Nephron (organoid): ENCODE results near the gene DDR1.
"Not testable (repeated sequence)": the region's sequence is repeated elsewhere in the genome, so short reads cannot be mapped to it uniquely, and the experiment has no call there.

Experiments
- H3K27ac Mint-ChIP-seq, 3 experiments: 2 replicates each; pipeline ENCODE4 v1.8.0; 2020; ENCODE audit warnings: mixed read lengths in 3 of 3, mild to moderate bottlenecking in 2 of 3, moderate library complexity in 1 of 3
- H3K27me3 Mint-ChIP-seq: 2 replicates; pipeline ENCODE4 v1.8.0; 2021; ENCODE audit warnings: low read depth, mild to moderate bottlenecking, moderate library complexity, mixed read lengths
- H3K36me3 Mint-ChIP-seq: 2 replicates; pipeline ENCODE4 v1.8.0; 2020; ENCODE audit warnings: low read depth, mixed read lengths
- H3K4me1 Mint-ChIP-seq: 2 replicates; pipeline ENCODE4 v1.8.0; 2020; ENCODE audit warnings: mixed read lengths
- H3K4me3 Mint-ChIP-seq, 3 experiments: 2 replicates each; pipeline ENCODE4 v1.8.0; 2020; ENCODE audit warnings: mild to moderate bottlenecking in 3 of 3, mixed read lengths in 3 of 3, moderate library complexity in 2 of 3
- H3K9me3 Mint-ChIP-seq: 2 replicates; pipeline ENCODE4 v1.8.0; 2020; ENCODE audit warnings: mixed read lengths
- TF ChIP-seq, protein P1 (sequence below), 3 experiments: fragments of 200-600 bp; sonication (generic); IDR thresholded peaks; one replicate each; pipeline ENCODE4 v1.5.0; 2021; ENCODE audit warnings: antibody characterized with exemption in 3 of 3; ENCODE audit not compliant: unreplicated experiment in 3 of 3

Gene DDR1

DNA sequence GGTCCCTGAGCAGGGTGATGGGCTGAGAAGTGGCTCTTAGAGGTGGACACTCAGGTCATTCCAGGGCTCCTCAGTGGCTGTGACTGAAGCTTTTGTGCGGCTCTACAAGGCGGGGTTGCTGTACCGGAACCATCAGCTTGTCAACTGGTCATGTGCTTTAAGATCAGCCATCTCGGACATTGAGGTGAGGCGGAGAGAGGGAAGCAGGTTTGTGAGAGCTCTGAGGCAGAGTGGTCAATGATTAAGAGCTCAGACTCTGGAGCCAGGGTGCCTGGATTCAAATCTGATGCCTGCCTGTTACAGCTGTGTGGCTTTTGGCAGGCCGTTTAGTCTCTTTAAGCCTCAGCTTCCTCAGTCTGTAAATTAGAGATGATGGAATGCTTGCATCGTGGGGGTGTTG, 32.7 kb downstream of the DDR1 start:
- peaks cover 47% of the 10 kb centered on the region for H3K36me3 Mint-ChIP-seq
- TF ChIP-seq, protein P1, sequence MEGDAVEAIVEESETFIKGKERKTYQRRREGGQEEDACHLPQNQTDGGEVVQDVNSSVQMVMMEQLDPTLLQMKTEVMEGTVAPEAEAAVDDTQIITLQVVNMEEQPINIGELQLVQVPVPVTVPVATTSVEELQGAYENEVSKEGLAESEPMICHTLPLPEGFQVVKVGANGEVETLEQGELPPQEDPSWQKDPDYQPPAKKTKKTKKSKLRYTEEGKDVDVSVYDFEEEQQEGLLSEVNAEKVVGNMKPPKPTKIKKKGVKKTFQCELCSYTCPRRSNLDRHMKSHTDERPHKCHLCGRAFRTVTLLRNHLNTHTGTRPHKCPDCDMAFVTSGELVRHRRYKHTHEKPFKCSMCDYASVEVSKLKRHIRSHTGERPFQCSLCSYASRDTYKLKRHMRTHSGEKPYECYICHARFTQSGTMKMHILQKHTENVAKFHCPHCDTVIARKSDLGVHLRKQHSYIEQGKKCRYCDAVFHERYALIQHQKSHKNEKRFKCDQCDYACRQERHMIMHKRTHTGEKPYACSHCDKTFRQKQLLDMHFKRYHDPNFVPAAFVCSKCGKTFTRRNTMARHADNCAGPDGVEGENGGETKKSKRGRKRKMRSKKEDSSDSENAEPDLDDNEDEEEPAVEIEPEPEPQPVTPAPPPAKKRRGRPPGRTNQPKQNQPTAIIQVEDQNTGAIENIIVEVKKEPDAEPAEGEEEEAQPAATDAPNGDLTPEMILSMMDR (IDR thresholded peaks at IDR 0.05; ENCODE audit: unreplicated experiment in 3 of 3), result no peak
- no peaks in the 10 kb centered on the region for H3K27me3 Mint-ChIP-seq
- H3K4me3 Mint-ChIP-seq, result peak overlapping the region in 1 of 3 experiments; percentile 16
- H3K9me3 Mint-ChIP-seq, result no peaks in the 10 kb centered on the region
- peak overlapping the region in 2 of 3 experiments; percentile 21 to 71 for H3K27ac Mint-ChIP-seq
- H3K4me1 Mint-ChIP-seq, result peaks cover 40% of the 10 kb centered on the region

DNA sequence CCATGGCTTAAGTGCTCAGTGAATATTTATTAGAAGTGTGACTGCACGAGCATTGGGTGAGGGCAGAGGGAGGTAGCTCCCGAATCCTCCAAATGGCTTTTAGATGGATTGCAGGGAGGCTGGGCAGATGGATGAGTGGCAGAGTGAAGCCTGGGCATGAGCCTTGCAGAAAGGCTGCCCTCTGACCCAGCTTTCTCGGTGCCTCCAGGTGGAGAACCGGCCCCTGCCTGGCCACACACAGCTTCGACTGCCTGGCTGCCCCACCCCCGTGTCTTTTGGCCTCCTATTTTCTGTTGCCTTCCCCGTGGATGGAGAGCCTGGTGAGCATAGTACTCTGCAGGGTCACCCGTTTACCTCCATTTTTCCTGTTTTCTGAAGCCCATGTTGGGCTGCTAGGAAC, 33.2 kb downstream of the DDR1 start:
- Mint-ChIP-seq H3K9me3 (no peaks in the 10 kb centered on the region), H3K4me3 (peak overlapping the region in 1 of 3 experiments; percentile 20), H3K27ac (peak overlapping the region in 1 of 3 experiments; percentile 71), H3K4me1 (peaks cover 36% of the 10 kb centered on the region), H3K27me3 (no peaks in the 10 kb centered on the region), H3K36me3 (peaks cover 46% of the 10 kb centered on the region)
- TF ChIP-seq, protein P1 (IDR thresholded peaks at IDR 0.05; ENCODE audit: unreplicated experiment in 3 of 3), result no peak

DNA sequence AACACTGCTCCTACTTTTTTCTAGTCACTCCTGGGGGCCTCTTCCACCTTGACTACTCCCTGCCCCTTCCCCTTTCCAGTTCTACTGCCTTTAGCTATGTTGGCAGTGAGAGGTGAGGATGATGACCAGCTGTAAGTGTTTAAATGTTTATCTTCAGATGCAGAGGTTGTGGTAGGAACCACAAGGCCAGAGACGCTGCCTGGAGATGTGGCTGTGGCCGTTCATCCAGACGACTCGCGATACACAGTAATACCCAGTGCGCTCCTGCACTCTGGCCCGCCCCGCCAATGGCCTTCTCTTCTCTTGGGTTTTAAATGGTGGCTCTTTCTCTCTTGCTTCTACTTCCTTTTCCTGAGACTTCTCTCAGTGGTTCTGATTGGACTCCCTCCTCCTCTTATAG, 34.4 kb downstream of the DDR1 start:
- Mint-ChIP-seq H3K4me3 (peak overlapping the region in 1 of 3 experiments; percentile 33), H3K36me3 (peaks cover 52% of the 10 kb centered on the region), H3K27ac (peak overlapping the region in 2 of 3 experiments; percentile 25 to 32), H3K4me1 (peaks cover 29% of the 10 kb centered on the region), H3K27me3 (no peaks in the 10 kb centered on the region), H3K9me3 (no peaks in the 10 kb centered on the region)
- TF ChIP-seq, protein P1 (IDR thresholded peaks at IDR 0.05; ENCODE audit: unreplicated experiment in 3 of 3), result no peak

DNA sequence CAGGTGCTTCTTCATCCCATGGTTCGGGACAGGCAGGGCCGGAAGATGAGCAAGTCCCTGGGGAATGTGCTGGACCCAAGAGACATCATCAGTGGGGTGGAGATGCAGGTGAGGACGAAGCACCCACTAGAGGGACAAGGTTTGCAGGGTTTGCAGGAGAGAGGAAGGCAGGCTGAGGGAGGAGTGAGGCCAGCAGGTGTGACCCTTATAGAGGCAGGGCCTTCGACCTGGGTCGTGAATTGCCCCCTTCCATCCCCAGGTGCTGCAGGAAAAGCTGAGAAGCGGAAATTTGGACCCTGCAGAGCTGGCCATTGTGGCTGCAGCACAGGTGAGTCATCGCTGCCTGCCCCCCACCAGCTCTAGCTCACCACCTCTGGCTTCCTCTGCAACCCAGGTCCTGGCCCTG, 38.1 kb downstream of the DDR1 start:
- Mint-ChIP-seq H3K36me3 (peaks cover 52% of the 10 kb centered on the region), H3K4me1 (no peaks in the 10 kb centered on the region), H3K9me3 (no peaks in the 10 kb centered on the region), H3K27ac (peak overlapping the region in 1 of 3 experiments; percentile 51), H3K4me3 (no peak overlapping the region), H3K27me3 (no peaks in the 10 kb centered on the region)
- TF ChIP-seq, protein P1 (IDR thresholded peaks at IDR 0.05; ENCODE audit: unreplicated experiment in 3 of 3), result no peak

DNA sequence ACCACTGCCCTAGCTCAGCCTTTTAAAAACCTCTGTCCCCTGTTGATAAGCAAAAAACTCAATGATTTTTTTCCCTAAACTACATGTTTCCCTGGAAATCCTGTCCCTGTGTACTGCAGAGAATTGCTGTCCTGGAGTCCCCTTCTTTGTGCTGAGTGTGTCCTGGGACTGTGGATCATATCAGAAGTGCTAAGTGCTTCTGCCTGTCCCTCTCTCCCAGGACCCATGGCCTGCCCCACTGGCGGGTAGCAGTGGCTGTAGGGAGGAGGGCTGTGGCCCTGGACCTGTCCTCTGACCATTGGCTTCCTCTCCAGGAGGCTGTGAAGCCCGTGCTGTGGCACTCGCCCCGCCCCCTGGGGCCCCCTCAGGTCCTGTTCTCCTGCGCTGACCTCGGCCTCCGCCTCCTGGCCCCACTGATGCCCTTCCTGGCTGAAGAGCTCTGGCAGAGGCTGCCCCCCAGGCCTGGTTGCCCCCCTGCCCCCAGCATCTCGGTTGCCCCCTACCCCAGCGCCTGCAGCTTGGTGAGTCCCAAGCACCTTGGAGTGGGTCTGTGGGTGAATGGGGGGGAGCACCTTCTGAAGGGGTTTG, 39.8 kb downstream of the DDR1 start:
- H3K9me3 Mint-ChIP-seq, H3K4me3 Mint-ChIP-seq, H3K4me1 Mint-ChIP-seq, H3K27me3 Mint-ChIP-seq: not testable (repeated sequence)
- H3K27ac Mint-ChIP-seq, result peak overlapping the region in 1 of 3 experiments; percentile 89
- peaks cover 56% of the 10 kb centered on the region for H3K36me3 Mint-ChIP-seq

DNA sequence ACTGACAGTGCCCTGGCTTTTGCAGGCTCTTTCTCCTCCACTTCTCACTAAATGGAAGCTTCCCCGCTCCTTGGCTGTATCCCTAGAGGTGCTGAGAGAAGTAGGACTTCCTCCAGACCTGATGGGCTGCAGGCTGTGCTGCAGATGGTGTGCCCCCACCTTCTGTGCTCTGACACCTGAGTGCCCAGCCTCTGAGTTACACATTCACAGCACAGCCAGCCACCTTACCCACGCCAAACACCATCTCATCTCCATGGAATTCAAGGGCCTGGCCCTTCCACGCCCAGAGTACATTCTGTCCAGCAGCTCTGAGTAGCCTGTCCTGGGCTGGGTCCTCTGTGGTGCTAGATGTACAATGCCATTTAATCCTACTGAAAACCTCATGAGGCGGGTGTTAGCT, 42.3 kb downstream of the DDR1 start:
- TF ChIP-seq, protein P1 (IDR thresholded peaks at IDR 0.05; ENCODE audit: unreplicated experiment in 3 of 3), result no peak
- Mint-ChIP-seq H3K36me3 (peaks cover 46% of the 10 kb centered on the region), H3K27me3 (no peaks in the 10 kb centered on the region), H3K4me1 (no peaks in the 10 kb centered on the region), H3K27ac (peak overlapping the region in 1 of 3 experiments; percentile 57), H3K9me3 (peaks cover 4% of the 10 kb centered on the region), H3K4me3 (no peak overlapping the region)

DNA sequence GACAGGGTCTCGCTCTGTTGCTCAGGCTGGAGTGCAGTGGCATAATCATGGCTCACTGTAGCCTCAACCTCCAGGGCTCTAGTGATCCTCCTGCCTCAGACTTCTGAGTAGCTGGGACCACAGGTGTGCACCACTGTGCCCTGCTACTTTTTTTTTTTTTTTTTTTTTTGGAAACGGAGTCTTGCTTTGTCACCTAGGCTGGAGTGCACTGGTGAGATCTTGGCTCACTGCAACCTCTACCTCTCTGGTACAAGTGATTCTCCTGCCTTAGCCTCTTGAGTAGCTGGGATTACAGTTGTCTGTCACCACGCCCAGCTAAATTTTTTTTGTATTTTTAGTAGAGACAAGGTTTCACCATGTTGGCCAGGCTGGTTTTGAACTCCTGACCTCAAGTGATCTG, 42.8 kb downstream of the DDR1 start:
- not testable (repeated sequence) for H3K4me1 Mint-ChIP-seq
- peaks cover 46% of the 10 kb centered on the region for H3K36me3 Mint-ChIP-seq

More for the DNA sequence above, 42.8 kb downstream of the DDR1 start:
- H3K27me3 Mint-ChIP-seq, H3K9me3 Mint-ChIP-seq, H3K4me3 Mint-ChIP-seq, H3K27ac Mint-ChIP-seq: not testable (repeated sequence)
